ENCODE measurements around the gene RXFP2. TPM values are rescaled to one million over a fixed set of nuclear protein-coding genes. Genes with fewer than 3 reads are reported as not detected.

The RXFP2 gene
- total RNA-seq, 1 experiment from 2014 or later, result not detected

DNA sequence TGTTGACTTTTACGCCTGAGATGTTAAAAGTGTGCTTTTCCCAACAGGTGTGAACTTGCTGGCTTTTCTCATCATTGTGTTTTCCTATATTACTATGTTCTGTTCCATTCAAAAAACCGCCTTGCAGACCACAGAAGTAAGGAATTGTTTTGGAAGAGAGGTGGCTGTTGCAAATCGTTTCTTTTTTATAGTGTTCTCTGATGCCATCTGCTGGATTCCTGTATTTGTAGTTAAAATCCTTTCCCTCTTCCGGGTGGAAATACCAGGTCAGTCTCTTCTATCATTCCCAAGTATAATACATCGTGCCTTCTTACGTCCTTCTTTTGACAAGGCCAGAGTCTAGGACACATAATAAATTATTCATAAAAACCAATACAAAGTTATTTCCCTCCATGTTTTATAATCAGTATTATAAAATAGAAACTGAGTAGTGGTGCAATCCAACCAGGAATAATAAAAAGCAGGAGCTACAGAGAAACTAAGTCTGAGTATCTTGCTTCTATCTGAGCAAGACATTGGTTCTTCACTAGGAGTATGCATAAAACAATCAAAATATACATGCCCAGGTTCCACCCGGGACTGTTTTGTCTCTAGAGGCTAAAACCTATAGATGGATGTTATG lies 57.9 kb downstream of the RXFP2 start:
- CTCF ChIA-PET, result interaction anchor here (0.7 kb wide), 1 partner anchor 307 kb away, joined by 3 read pairs; no protein-coding TSS in a partner anchor
- intact Hi-C loops (cut with micrococcal nuclease; ENCODE audit: unreplicated experiment), result loop anchor here (5.0 kb wide), 1 partner anchor 365 kb away; no protein-coding TSS in a partner anchor

GRCh38 chr13:31798189-31798588 lies 58.9 kb downstream of the RXFP2 start:
- no peak overlapping the region for H3K27ac ChIP-seq (ENCODE audit: low read depth, low read length, poor library complexity, severe bottlenecking)
- CTCF ChIA-PET, result no interaction called here
- no peaks in the 10 kb centered on the region for H3K9me3 ChIP-seq (ENCODE audit: low read depth, low read length, poor library complexity, severe bottlenecking)
- DNase-seq (ENCODE audit: low spot score), result no peak
- no peaks in the 10 kb centered on the region for H3K27me3 ChIP-seq (replicated peaks; ENCODE audit: insufficient read depth, low read depth, low read length, poor library complexity)
- no peak overlapping the region for H3K4me3 ChIP-seq (ENCODE audit: low read depth, low read length, poor library complexity, severe bottlenecking)
- TF ChIP-seq CTCF (conservative IDR thresholded peaks at IDR 0.05; ENCODE audit: low read depth, low read length) (no peak), EZH2 (IDR thresholded peaks at IDR 0.05; ENCODE audit: borderline replicate concordance, low read depth, low read length, poor library complexity, severe bottlenecking) (no peak)
- no TSS peak for BruUV-seq (replicated peaks)
- no peaks in the 10 kb centered on the region for H3K4me1 ChIP-seq (ENCODE audit: insufficient read depth, low read length, poor library complexity, severe bottlenecking)
- intact Hi-C loops (cut with micrococcal nuclease; ENCODE audit: unreplicated experiment), result loop anchor here (5.0 kb wide), 1 partner anchor 366 kb away; no protein-coding TSS in a partner anchor
- no peaks in the 10 kb centered on the region for H3K36me3 ChIP-seq (ENCODE audit: insufficient read depth, low read length, poor library complexity, severe bottlenecking)
- POLR2A ChIA-PET (ENCODE audit: low non-redundant PET), result no interaction called here

More for the DNA sequence above, 57.9 kb downstream of the RXFP2 start:
- H3K27me3 ChIP-seq (replicated peaks; ENCODE audit: insufficient read depth, low read depth, low read length, poor library complexity), result no peaks in the 10 kb centered on the region
- H3K36me3 ChIP-seq (ENCODE audit: insufficient read depth, low read length, poor library complexity, severe bottlenecking), result no peaks in the 10 kb centered on the region
- no TSS peak for BruUV-seq (replicated peaks)
- no peak overlapping the region for H3K4me3 ChIP-seq (ENCODE audit: low read depth, low read length, poor library complexity, severe bottlenecking)
- H3K27ac ChIP-seq (ENCODE audit: low read depth, low read length, poor library complexity, severe bottlenecking), result no peak overlapping the region
- TF ChIP-seq CTCF (conservative IDR thresholded peaks at IDR 0.05; ENCODE audit: low read depth, low read length) (peak; percentile 54), EZH2 (IDR thresholded peaks at IDR 0.05; ENCODE audit: borderline replicate concordance, low read depth, low read length, poor library complexity, severe bottlenecking) (no peak)
- no peaks in the 10 kb centered on the region for H3K9me3 ChIP-seq (ENCODE audit: low read depth, low read length, poor library complexity, severe bottlenecking)
- DNase-seq (ENCODE audit: low spot score), result peak; percentile 27
- POLR2A ChIA-PET (ENCODE audit: low non-redundant PET), result no interaction called here
- no peaks in the 10 kb centered on the region for H3K4me1 ChIP-seq (ENCODE audit: insufficient read depth, low read length, poor library complexity, severe bottlenecking)

DNA sequence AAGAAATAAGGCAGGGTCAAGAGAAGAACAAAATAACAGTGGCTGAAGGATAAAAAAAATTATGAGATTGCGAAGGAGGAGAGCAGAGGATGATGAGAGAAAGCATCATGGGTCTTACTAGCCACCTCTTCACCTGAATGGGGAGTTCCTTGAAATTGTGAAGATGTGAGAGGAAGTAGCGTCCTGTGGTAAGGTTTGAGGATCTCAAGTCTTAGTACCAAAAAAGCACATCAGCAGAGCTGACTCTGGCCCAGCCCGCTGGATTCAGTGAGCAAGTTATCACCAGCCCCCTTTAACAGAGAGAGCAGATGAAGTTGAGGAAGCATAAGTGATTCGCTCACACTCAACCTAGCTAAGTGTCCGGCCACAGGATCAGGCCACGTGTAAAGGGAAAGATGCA lies 61.8 kb downstream of the RXFP2 start:
- no peak overlapping the region for H3K4me3 ChIP-seq (ENCODE audit: low read depth, low read length, poor library complexity, severe bottlenecking)
- POLR2A ChIA-PET (ENCODE audit: low non-redundant PET), result no interaction called here
- no peak for DNase-seq (ENCODE audit: low spot score)
- H3K4me1 ChIP-seq (ENCODE audit: insufficient read depth, low read length, poor library complexity, severe bottlenecking), result no peaks in the 10 kb centered on the region
- no peaks in the 10 kb centered on the region for H3K27me3 ChIP-seq (replicated peaks; ENCODE audit: insufficient read depth, low read depth, low read length, poor library complexity)
- H3K9me3 ChIP-seq (ENCODE audit: low read depth, low read length, poor library complexity, severe bottlenecking), result no peaks in the 10 kb centered on the region
- no peak for TF ChIP-seq EZH2 (IDR thresholded peaks at IDR 0.05; ENCODE audit: borderline replicate concordance, low read depth, low read length, poor library complexity, severe bottlenecking)
- no peak for TF ChIP-seq CTCF (conservative IDR thresholded peaks at IDR 0.05; ENCODE audit: low read depth, low read length)
- intact Hi-C loops (cut with micrococcal nuclease; ENCODE audit: unreplicated experiment), result no loop called here
- no TSS peak for BruUV-seq (replicated peaks)
- H3K36me3 ChIP-seq (ENCODE audit: insufficient read depth, low read length, poor library complexity, severe bottlenecking), result no peaks in the 10 kb centered on the region
- CTCF ChIA-PET, result no interaction called here
- no peak overlapping the region for H3K27ac ChIP-seq (ENCODE audit: low read depth, low read length, poor library complexity, severe bottlenecking)
